ENCODE data around the gene TTN.

GRCh38 chr2:178589335-178589734 lies 217.9 kb downstream of the TTN start:
- no peak for TF ChIP-seq CTCF (IDR thresholded peaks at IDR 0.05)
- no peak for TF ChIP-seq REST (IDR thresholded peaks at IDR 0.05; ENCODE audit: insufficient read depth in 1 of 2, low read depth in 2 of 2, low read length in 1 of 2)
- no peak for TF ChIP-seq POLR2AphosphoS5 (IDR thresholded peaks at IDR 0.05; ENCODE audit: low read depth, low read length)
- TF ChIP-seq SIN3A (IDR thresholded peaks at IDR 0.05; ENCODE audit: borderline replicate concordance, insufficient read depth, low read depth, low read length), result no peak

Measured in Panc1 (cell line).